HPDE6-E6E7 (cell line): ENCODE results near the gene SLC9A9.

ENCODE experiments used
- DNase-seq: peaks from one replicate; pipeline ENCODE4 v3.0.0; 2011; ENCODE audit warnings: missing footprints; ENCODE audit errors: extremely low spot score

Gene SLC9A9

GRCh38 chr3:143413372-143413771, 434.9 kb downstream of the SLC9A9 start:
- no peak for DNase-seq

- DNase-seq: no peak
These were observed 436.2 kb downstream of the SLC9A9 start for GRCh38 chr3:143412084-143412483.

- DNase-seq: no peak
These were observed 438.0 kb downstream of the SLC9A9 start for GRCh38 chr3:143410259-143410658.

GRCh38 chr3:143408771-143409170, 439.5 kb downstream of the SLC9A9 start:
- no peak for DNase-seq

GRCh38 chr3:143402602-143403001, 445.7 kb downstream of the SLC9A9 start:
- no peak for DNase-seq

- no peak for DNase-seq
These were observed 451.5 kb downstream of the SLC9A9 start for GRCh38 chr3:143396790-143397189.

- DNase-seq: no peak
These were observed 458.9 kb downstream of the SLC9A9 start for GRCh38 chr3:143389388-143389787.

GRCh38 chr3:143387425-143387824, 460.8 kb downstream of the SLC9A9 start:
- DNase-seq: no peak

GRCh38 chr3:143384076-143384475, 464.2 kb downstream of the SLC9A9 start:
- DNase-seq: no peak

- no peak for DNase-seq
These were observed 464.8 kb downstream of the SLC9A9 start for GRCh38 chr3:143383421-143383820.

GRCh38 chr3:143382816-143383215, 465.5 kb downstream of the SLC9A9 start:
- no peak for DNase-seq

GRCh38 chr3:143380449-143380848, 467.8 kb downstream of the SLC9A9 start:
- no peak for DNase-seq

- no peak for DNase-seq
These were observed 472.6 kb downstream of the SLC9A9 start for GRCh38 chr3:143375698-143376097.

- DNase-seq: no peak
These were observed 481.1 kb downstream of the SLC9A9 start for GRCh38 chr3:143367171-143367570.

GRCh38 chr3:143366672-143367071, 481.6 kb downstream of the SLC9A9 start:
- DNase-seq: no peak

- no peak for DNase-seq
These were observed 484.3 kb downstream of the SLC9A9 start for GRCh38 chr3:143363949-143364348.

- DNase-seq: no peak
These were observed 485.0 kb downstream of the SLC9A9 start for GRCh38 chr3:143363276-143363675.

- DNase-seq: no peak
These were observed 485.9 kb downstream of the SLC9A9 start for GRCh38 chr3:143362115-143362991.

GRCh38 chr3:143361589-143361988, 486.7 kb downstream of the SLC9A9 start:
- DNase-seq: no peak

- DNase-seq: no peak
These were observed 488.0 kb downstream of the SLC9A9 start for GRCh38 chr3:143360244-143360643.

- no peak for DNase-seq
These were observed 489.3 kb downstream of the SLC9A9 start for GRCh38 chr3:143358793-143359491.

- no peak for DNase-seq
These were observed 490.0 kb downstream of the SLC9A9 start for GRCh38 chr3:143358155-143358792.

GRCh38 chr3:143357700-143358099, 490.6 kb downstream of the SLC9A9 start:
- DNase-seq: no peak
